ENCODE measurements around the gene DSCAM. TPM values are rescaled to one million over a fixed set of nuclear protein-coding genes. Genes with fewer than 3 reads are reported as not detected.

DSCAM gene
- polyA plus RNA-seq, 1 experiment = not detected

DNA sequence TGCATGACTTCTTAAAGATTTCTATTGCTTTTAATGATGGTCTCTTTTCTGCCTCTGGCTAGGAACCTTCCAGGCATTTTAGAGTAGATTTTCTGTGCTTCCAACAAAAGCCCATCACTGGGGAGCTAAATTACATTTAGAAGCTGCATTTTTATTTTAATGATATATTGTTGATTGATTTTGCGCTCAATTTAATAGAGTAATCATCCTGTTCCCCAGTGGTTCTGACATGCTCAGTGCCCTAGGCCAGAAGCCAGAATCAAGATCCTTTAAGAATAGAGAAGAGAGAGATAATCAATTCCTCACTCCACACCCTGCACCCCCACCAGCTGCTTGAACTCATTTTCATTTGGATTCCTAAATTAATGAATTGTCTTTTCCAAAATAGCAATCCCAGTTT lies 881.9 kb downstream of the DSCAM start:
- ChIA-PET CTCF (no interaction called here), POLR2A (no interaction called here)
- Histone ChIP-seq H3K4me3 (ENCODE audit: low read depth, low read length) (no peak overlapping the region), H3K9me3 (ENCODE audit: control insufficient read depth, insufficient read depth, low read length) (peaks cover 16% of the 10 kb centered on the region), H3K27ac (ENCODE audit: low read depth, low read length) (no peak overlapping the region), H3K27me3 (ENCODE audit: control insufficient read depth, insufficient read depth, low read length) (no peaks in the 10 kb centered on the region)
- no peak for DNase-seq (ENCODE audit: low read depth, low spot score)
- TF ChIP-seq, protein P1, sequence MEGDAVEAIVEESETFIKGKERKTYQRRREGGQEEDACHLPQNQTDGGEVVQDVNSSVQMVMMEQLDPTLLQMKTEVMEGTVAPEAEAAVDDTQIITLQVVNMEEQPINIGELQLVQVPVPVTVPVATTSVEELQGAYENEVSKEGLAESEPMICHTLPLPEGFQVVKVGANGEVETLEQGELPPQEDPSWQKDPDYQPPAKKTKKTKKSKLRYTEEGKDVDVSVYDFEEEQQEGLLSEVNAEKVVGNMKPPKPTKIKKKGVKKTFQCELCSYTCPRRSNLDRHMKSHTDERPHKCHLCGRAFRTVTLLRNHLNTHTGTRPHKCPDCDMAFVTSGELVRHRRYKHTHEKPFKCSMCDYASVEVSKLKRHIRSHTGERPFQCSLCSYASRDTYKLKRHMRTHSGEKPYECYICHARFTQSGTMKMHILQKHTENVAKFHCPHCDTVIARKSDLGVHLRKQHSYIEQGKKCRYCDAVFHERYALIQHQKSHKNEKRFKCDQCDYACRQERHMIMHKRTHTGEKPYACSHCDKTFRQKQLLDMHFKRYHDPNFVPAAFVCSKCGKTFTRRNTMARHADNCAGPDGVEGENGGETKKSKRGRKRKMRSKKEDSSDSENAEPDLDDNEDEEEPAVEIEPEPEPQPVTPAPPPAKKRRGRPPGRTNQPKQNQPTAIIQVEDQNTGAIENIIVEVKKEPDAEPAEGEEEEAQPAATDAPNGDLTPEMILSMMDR (IDR thresholded peaks at IDR 0.05; ENCODE audit: low read depth, low read length) = no peak

DNA sequence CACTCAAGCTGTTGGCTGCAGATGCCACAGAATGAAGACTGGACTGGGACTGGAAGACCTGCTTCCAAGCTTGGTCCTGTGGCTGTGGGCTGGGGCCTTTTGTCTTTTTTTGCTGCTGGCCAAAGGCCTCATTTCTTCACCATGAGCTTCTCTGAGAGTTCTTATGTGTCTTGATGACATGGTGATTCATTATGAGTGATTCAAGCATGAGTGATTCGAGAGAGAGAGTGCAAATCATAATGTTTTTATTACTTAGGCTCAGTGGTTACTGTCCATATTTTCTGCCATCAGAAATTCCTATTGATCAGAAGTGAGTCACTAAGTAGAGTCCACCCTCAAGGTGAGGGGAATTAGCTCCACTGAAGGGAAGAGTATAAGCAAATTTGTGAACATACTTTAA lies 885.7 kb downstream of the DSCAM start:
- Histone ChIP-seq H3K4me3 (ENCODE audit: low read depth, low read length) (no peak overlapping the region), H3K27ac (ENCODE audit: low read depth, low read length) (no peak overlapping the region), H3K27me3 (ENCODE audit: control insufficient read depth, insufficient read depth, low read length) (no peaks in the 10 kb centered on the region), H3K9me3 (ENCODE audit: control insufficient read depth, insufficient read depth, low read length) (peaks cover 6% of the 10 kb centered on the region; the same call in 1 of the 2 replicates)
- TF ChIP-seq, protein P1 (IDR thresholded peaks at IDR 0.05; ENCODE audit: low read depth, low read length) = no peak
- CTCF ChIA-PET = no interaction called here
- POLR2A ChIA-PET = no interaction called here
- DNase-seq (ENCODE audit: low read depth, low spot score) = no peak

Small RNA genes within 50 kb of the gene (small RNA-seq; reads per million reads assigned to genes)
- gene MIR4760 (ENCODE audit: insufficient read length, low read depth) = not detected
- gene RF00432 (ENCODE audit: insufficient read length, low read depth) = not detected
